ENCODE data around the gene TSPAN4.

DNA sequence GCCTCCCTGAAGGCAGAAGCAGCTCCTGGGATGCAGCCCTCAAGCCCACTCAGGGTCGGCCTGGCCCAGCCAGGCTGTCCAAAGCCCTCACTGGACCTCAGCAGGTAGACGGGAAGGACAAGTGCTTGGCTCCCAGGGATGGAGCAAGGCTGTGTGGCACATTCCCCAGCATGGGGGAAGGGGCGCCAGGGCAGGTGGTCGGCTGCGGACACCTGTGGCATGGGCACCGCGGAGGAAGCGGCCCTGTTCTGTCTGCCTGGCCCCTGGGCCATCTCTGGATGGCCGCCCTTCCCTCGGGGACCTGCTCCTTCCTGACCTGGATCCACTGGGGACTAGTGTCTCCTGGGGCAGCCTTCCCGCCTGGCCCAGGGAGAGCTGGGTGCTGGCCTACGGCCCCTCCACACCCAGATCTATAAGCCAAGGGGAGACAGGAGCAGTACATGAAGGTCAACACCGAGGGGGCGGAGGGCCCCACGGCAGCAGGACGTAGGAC lies 42.0 kb downstream of the TSPAN4 start:
- TF ChIP-seq, protein P1, sequence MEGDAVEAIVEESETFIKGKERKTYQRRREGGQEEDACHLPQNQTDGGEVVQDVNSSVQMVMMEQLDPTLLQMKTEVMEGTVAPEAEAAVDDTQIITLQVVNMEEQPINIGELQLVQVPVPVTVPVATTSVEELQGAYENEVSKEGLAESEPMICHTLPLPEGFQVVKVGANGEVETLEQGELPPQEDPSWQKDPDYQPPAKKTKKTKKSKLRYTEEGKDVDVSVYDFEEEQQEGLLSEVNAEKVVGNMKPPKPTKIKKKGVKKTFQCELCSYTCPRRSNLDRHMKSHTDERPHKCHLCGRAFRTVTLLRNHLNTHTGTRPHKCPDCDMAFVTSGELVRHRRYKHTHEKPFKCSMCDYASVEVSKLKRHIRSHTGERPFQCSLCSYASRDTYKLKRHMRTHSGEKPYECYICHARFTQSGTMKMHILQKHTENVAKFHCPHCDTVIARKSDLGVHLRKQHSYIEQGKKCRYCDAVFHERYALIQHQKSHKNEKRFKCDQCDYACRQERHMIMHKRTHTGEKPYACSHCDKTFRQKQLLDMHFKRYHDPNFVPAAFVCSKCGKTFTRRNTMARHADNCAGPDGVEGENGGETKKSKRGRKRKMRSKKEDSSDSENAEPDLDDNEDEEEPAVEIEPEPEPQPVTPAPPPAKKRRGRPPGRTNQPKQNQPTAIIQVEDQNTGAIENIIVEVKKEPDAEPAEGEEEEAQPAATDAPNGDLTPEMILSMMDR (conservative IDR thresholded peaks at IDR 0.05; ENCODE audit: low read length): no peak
- no peak for TF ChIP-seq EZH2phosphoT487 (IDR thresholded peaks at IDR 0.05; ENCODE audit: borderline replicate concordance, low read depth, low read length)

Measured in OCI-LY7 (cell line).